NT2/D1 (cell line): ENCODE results near the gene CLIC6.

Source experiments
- SUZ12 ChIP-seq: IDR thresholded peaks from 2 replicates; pipeline ENCODE4 v1.6.1; 2011; ENCODE audit not compliant: insufficient read length, insufficient read depth; ENCODE audit errors: extremely low read depth
- YY1 ChIP-seq: IDR thresholded peaks from 2 replicates; pipeline ENCODE4 v1.6.1; 2011; ENCODE audit not compliant: insufficient read length, insufficient read depth
- ZNF274 ChIP-seq: IDR thresholded peaks from 2 replicates; pipeline ENCODE4 v1.6.1; 2011; ENCODE audit warnings: mild to moderate bottlenecking, low read depth, low read length

DNA sequence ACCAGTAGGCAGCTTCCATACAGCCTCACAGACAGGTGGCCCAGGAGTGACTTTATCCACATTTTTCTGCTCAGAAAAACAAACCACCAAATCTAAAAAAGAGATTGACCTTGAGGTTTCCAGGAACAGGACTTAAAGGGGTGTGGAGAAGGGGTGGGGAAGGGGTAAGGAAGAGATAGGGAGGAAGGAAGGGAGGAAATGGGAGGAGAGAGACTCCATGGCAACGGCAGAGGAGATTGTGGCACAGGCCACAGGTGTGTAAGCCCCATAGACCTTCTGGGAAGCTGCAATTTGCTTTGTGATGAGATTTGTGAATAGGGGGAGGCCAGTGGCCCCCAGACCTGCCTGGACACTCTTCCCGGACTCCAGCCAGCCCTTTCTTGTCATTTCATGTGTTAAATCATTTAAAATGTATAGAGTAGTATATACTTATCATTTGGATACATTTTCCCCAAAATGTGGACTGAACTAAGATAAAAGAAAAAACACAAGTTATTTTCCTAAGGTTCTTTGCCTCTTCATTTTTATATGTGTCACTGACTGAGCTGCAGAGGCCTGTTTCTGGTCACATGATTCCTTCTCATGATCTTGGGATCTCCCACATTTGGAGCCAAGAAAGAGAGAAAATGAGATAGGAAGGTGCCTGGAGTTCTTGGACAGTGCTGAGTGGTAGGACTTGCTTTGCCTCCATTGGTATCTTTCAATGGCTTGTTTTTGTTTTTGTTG is 55.5 kb downstream of the CLIC6 start:
- no peak for TF ChIP-seq YY1
- TF ChIP-seq ZNF274 = no peak
- no peak for TF ChIP-seq SUZ12
